ENCODE measurements around the gene FIZ1. TPM values are rescaled to one million over a fixed set of nuclear protein-coding genes. Genes with fewer than 3 reads are reported as not detected.

The FIZ1 gene
- total RNA-seq, 1 donor from 2014 or later = 21.5 TPM

DNA sequence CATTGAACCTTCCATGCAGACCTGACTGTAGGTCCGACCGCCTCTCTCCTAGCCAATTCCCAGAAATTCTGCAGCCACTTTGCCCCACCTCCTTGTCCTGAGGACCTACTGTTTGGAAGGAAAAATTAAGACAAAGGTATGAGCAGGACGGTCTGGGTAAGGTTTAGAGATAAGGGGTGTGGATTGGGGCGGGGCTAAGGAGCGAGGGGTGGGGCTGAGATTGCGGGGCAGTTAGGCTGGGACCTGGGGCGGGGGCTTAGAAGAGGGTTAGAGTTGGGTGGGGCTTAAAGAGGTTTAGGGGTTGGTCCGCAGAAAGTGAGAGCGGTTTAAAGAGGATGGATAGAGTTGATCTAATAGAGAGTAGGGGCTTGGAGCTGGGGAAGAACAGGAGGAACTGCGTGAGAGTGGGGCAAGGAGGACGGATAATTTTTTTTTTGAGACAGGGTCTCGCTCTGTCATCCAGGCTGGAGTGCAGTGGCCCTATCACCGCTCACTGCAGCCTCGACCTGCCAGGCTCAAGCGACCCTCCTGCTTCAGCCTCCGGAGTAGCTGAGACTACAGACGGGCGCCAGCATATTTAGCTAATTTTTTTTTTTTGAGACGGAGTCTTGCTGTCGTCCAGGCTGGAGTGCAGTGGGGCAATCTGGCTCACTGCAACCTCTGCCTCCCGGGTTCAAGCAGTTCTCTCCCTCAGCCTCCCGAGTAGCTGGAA lies 4.4 kb upstream of the FIZ1 start:
- Mint-ChIP-seq H3K9me3 (ENCODE audit: unreplicated experiment) (peaks cover 6% of the 10 kb centered on the region), H3K27ac (ENCODE audit: unreplicated experiment) (peak overlapping the region; percentile 31), H3K4me1 (ENCODE audit: unreplicated experiment) (peaks cover 26% of the 10 kb centered on the region), H3K36me3 (ENCODE audit: low read depth, unreplicated experiment) (peaks cover 21% of the 10 kb centered on the region), H3K4me3 (ENCODE audit: unreplicated experiment) (peak overlapping the region; percentile 81), H3K27me3 (ENCODE audit: unreplicated experiment) (peaks cover 37% of the 10 kb centered on the region)
- DNase-seq (ENCODE audit: low spot score) = no peak
- TF ChIP-seq, protein P1, sequence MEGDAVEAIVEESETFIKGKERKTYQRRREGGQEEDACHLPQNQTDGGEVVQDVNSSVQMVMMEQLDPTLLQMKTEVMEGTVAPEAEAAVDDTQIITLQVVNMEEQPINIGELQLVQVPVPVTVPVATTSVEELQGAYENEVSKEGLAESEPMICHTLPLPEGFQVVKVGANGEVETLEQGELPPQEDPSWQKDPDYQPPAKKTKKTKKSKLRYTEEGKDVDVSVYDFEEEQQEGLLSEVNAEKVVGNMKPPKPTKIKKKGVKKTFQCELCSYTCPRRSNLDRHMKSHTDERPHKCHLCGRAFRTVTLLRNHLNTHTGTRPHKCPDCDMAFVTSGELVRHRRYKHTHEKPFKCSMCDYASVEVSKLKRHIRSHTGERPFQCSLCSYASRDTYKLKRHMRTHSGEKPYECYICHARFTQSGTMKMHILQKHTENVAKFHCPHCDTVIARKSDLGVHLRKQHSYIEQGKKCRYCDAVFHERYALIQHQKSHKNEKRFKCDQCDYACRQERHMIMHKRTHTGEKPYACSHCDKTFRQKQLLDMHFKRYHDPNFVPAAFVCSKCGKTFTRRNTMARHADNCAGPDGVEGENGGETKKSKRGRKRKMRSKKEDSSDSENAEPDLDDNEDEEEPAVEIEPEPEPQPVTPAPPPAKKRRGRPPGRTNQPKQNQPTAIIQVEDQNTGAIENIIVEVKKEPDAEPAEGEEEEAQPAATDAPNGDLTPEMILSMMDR (IDR thresholded peaks at IDR 0.05; ENCODE audit: unreplicated experiment) = no peak

DNA sequence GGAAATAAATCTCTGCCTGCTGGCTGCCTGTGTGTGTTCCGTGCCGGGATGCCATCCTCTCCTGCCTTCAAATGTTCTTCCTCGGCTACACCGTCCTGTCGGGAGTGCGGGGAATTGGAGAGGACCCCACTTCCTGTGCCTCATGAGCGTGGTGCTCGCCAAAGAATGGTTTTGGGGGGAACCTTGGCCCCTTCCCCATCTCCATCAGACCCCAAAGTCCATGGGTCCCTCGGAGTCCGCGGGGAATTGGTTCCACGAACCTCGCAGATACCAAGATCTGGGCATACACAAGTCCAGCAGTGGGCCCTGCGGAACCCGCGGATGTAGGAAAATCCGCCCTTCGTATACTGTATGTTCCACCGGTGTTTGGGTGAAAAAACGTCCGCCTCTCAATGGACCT lies 3.8 kb upstream of the FIZ1 start:
- Mint-ChIP-seq H3K36me3 (ENCODE audit: low read depth, unreplicated experiment) (peaks cover 23% of the 10 kb centered on the region), H3K27ac (ENCODE audit: unreplicated experiment) (no peak overlapping the region), H3K4me3 (ENCODE audit: unreplicated experiment) (peak overlapping the region; percentile 81), H3K9me3 (ENCODE audit: unreplicated experiment) (peaks cover 6% of the 10 kb centered on the region), H3K4me1 (ENCODE audit: unreplicated experiment) (peaks cover 30% of the 10 kb centered on the region), H3K27me3 (ENCODE audit: unreplicated experiment) (peaks cover 39% of the 10 kb centered on the region)
- no peak for DNase-seq (ENCODE audit: low spot score)
- TF ChIP-seq, protein P1 (IDR thresholded peaks at IDR 0.05; ENCODE audit: unreplicated experiment) = no peak

DNA sequence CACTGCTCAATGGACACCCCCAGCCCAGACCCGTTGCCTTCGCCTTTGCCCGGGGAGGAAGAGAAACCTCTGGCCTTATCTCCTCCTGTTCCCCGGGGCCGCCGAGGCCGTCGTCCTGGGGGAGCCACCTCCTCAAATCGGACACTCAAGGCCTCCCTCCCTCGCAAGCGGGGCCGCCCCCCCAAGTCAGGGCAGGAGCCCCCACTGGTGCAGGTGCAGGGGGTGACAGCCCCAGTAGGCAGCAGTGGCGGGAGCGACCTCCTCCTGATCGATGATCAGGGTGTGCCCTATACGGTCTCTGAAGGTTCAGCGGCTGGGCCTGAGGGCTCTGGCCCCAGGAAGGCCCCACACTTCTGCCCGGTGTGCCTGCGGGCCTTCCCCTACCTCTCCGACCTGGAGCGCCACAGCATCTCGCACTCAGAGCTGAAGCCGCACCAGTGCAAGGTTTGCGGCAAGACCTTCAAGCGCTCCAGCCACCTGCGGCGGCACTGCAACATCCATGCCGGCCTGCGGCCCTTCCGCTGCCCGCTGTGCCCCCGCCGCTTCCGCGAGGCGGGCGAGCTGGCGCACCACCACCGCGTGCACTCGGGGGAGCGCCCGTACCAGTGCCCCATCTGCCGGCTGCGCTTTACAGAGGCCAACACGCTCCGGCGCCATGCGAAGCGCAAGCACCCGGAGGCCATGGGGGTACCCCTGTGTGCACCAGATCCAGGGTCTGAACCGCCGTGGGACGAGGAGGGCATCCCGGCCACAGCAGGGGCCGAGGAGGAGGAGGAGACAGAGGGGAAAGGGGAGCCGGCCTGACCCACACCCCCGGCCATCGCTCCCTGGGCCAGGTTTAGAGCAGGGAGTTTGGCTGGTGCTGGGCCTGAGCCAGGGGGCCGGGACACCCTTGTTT lies 3.0 kb upstream of the FIZ1 start:
- TF ChIP-seq, protein P1 (IDR thresholded peaks at IDR 0.05; ENCODE audit: unreplicated experiment) = no peak
- H3K4me1 Mint-ChIP-seq (ENCODE audit: unreplicated experiment) = peaks cover 28% of the 10 kb centered on the region
- H3K27ac Mint-ChIP-seq (ENCODE audit: unreplicated experiment) = no peak overlapping the region
- no peak for DNase-seq (ENCODE audit: low spot score)
- H3K27me3 Mint-ChIP-seq (ENCODE audit: unreplicated experiment) = peaks cover 36% of the 10 kb centered on the region
- peaks cover 6% of the 10 kb centered on the region for H3K9me3 Mint-ChIP-seq (ENCODE audit: unreplicated experiment)
- peaks cover 18% of the 10 kb centered on the region for H3K36me3 Mint-ChIP-seq (ENCODE audit: low read depth, unreplicated experiment)
- peak overlapping the region; percentile 16 for H3K4me3 Mint-ChIP-seq (ENCODE audit: unreplicated experiment)

DNA sequence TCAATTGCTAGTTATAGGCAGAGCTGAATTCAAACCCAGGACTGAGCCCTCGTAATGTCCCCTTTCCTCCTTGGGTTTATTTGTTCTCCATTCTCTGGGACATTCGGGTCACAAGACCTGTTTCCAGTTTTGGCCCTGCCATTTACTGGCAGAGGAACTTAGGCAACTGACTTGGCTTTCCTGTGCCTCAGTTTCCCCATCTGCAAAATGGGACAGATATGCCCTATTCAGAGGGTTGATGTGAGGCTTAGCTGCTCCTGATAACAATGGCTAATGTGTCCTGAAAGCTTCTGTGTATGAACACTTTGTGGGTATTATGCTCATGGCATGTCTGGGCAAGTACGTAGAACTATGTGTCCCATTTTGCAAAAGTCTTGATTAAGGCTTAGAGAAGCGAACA lies 1.8 kb upstream of the FIZ1 start:
- TF ChIP-seq, protein P1 (IDR thresholded peaks at IDR 0.05; ENCODE audit: unreplicated experiment) = no peak
- peaks cover 1% of the 10 kb centered on the region for H3K9me3 Mint-ChIP-seq (ENCODE audit: unreplicated experiment)
- no peak for DNase-seq (ENCODE audit: low spot score)
- H3K4me1 Mint-ChIP-seq (ENCODE audit: unreplicated experiment) = peaks cover 17% of the 10 kb centered on the region
- peak overlapping the region; percentile 95 for H3K27ac Mint-ChIP-seq (ENCODE audit: unreplicated experiment)
- peak overlapping the region; percentile 89 for H3K4me3 Mint-ChIP-seq (ENCODE audit: unreplicated experiment)
- H3K27me3 Mint-ChIP-seq (ENCODE audit: unreplicated experiment) = peaks cover 30% of the 10 kb centered on the region
- H3K36me3 Mint-ChIP-seq (ENCODE audit: low read depth, unreplicated experiment) = peaks cover 19% of the 10 kb centered on the region

DNA sequence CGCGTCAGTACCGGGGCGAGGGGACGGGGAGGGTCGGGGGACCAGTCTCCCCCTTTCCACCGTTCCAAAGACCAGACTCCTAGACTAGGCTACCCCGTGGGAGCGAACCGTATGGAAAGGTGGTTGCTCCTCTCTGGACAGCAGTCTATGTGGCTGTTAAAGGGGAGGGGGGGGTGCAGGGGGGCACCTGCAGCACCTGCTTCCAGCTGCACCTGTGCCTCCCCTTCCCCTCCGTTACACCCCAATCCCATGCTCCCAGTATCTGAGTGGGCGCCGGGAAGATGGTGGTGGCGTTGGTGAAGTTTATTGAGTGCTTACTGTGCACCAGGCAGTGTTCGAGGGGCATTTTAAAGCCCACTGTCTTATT lies 1.3 kb upstream of the FIZ1 start:
- Mint-ChIP-seq H3K9me3 (ENCODE audit: unreplicated experiment) (no peaks in the 10 kb centered on the region), H3K27me3 (ENCODE audit: unreplicated experiment) (peaks cover 29% of the 10 kb centered on the region), H3K4me1 (ENCODE audit: unreplicated experiment) (peaks cover 13% of the 10 kb centered on the region), H3K36me3 (ENCODE audit: low read depth, unreplicated experiment) (peaks cover 20% of the 10 kb centered on the region), H3K27ac (ENCODE audit: unreplicated experiment) (peak overlapping the region; percentile 95), H3K4me3 (ENCODE audit: unreplicated experiment) (peak overlapping the region; percentile 89)
- DNase-seq (ENCODE audit: low spot score) = no peak
- TF ChIP-seq, protein P1 (IDR thresholded peaks at IDR 0.05; ENCODE audit: unreplicated experiment) = no peak
